ENCODE results near the gene BRMS1. TPM values are rescaled to one million over a fixed set of nuclear protein-coding genes. Genes with fewer than 3 reads are reported as not detected.

BRMS1 gene
- total RNA-seq, 1 donor from 2014 or later, result 16.4 TPM

DNA sequence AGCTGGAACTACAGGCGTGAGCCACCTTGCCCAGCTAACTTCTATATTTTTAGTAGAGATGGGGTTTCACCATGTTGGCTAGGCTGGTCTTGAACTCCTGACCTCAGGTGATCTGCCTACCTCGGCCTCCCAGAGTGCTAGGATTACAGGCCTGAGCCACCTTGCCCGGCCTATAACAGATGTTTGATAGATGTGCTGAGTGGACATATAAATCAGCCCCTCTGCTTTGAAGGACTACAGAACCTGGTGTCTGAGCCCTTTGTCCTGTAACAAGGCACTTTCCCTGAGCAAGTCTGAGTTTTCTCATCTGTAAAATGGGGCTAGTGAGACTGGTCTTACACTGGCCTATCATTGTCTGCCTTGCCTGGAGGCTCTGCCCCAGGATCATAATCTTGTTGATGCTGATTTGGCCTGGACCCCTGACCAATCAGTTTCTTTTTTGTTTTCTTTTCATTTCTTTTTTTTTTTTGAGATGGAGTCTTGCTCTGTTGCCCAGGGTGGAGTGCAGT, 15.7 kb downstream of the BRMS1 start:
- no peaks in the 10 kb centered on the region for H3K9me3 ChIP-seq (ENCODE audit: low read depth)
- H3K4me1 Mint-ChIP-seq, result peaks cover 35% of the 10 kb centered on the region
- no peaks in the 10 kb centered on the region for H3K9me3 Mint-ChIP-seq
- no peak overlapping the region for H3K4me2 ChIP-seq
- H3K79me2 ChIP-seq (ENCODE audit: low read depth), result no peaks in the 10 kb centered on the region
- no peaks in the 10 kb centered on the region for H3K36me3 ChIP-seq
- no peak overlapping the region for H3K4me3 Mint-ChIP-seq
- peaks cover 7% of the 10 kb centered on the region for H3K27me3 Mint-ChIP-seq (ENCODE audit: insufficient read depth, low read depth)
- no peak overlapping the region for H3K27ac ChIP-seq
- no peaks in the 10 kb centered on the region for H4K20me1 ChIP-seq (ENCODE audit: low read depth)
- DNase-seq (ENCODE audit: low spot score), result no peak
- H3K27me3 ChIP-seq, result peaks cover 3% of the 10 kb centered on the region
- peaks cover 11% of the 10 kb centered on the region for H3K4me1 ChIP-seq
- no peaks in the 10 kb centered on the region for H3K36me3 Mint-ChIP-seq
- no peaks in the 10 kb centered on the region for H3F3A ChIP-seq (ENCODE audit: low read depth)
- no peak overlapping the region for H3K9ac ChIP-seq
- no peak overlapping the region for H2AFZ ChIP-seq (replicated peaks)
- H3K27ac Mint-ChIP-seq, result no peak overlapping the region
- H3K4me3 ChIP-seq, result no peak overlapping the region
- TF ChIP-seq, protein P1, sequence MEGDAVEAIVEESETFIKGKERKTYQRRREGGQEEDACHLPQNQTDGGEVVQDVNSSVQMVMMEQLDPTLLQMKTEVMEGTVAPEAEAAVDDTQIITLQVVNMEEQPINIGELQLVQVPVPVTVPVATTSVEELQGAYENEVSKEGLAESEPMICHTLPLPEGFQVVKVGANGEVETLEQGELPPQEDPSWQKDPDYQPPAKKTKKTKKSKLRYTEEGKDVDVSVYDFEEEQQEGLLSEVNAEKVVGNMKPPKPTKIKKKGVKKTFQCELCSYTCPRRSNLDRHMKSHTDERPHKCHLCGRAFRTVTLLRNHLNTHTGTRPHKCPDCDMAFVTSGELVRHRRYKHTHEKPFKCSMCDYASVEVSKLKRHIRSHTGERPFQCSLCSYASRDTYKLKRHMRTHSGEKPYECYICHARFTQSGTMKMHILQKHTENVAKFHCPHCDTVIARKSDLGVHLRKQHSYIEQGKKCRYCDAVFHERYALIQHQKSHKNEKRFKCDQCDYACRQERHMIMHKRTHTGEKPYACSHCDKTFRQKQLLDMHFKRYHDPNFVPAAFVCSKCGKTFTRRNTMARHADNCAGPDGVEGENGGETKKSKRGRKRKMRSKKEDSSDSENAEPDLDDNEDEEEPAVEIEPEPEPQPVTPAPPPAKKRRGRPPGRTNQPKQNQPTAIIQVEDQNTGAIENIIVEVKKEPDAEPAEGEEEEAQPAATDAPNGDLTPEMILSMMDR (IDR thresholded peaks at IDR 0.05), result no peak
- TF ChIP-seq EZH2 (IDR thresholded peaks at IDR 0.05), result no peak
- no peak for TF ChIP-seq EZH2phosphoT487 (IDR thresholded peaks at IDR 0.05)

DNA sequence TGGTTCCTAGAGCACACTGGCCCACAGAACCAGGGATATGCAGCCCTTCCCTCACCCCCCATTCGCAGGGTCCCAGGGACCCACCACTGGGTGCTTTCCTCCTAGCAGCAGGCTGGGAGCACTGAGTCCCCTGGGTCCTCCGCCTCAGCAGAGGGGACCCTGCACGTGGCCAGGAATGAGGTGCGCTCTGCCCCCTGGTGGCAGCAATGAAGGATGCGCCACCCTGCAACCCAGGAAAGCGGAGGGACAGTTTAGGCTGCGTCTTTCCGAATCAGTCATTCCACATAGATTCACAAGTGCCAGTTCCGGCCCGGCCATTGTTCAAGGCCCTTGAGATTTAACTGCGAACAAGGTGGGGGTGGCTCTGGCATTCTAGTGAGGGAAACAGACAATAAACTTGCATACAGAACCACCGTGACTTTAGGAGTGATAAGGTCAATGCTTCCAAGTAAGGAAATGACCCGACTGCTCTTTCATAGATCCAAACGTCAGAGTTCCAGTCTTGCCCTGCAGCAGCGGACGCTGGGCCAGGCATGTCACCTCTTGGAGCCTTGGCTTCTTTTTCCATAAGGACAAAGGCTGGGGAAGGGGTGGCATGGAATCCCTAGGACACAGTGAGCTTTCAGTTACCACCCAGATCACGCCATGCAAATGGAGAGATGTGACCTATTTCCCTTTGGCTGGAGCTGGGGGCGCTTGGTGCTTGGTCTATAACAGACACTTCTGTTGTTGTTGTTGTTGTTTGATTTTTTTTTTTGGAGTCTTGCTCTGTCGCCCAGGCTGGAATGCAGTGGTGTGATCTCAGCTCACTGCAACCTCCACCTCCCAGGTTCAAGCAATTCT, 16.4 kb downstream of the BRMS1 start:
- H3K4me1 ChIP-seq, result peaks cover 11% of the 10 kb centered on the region
- H3K27me3 ChIP-seq, result peaks cover 3% of the 10 kb centered on the region
- no peak overlapping the region for H3K9ac ChIP-seq
- peak overlapping the region; percentile 65 for H3K4me2 ChIP-seq
- no peaks in the 10 kb centered on the region for H4K20me1 ChIP-seq (ENCODE audit: low read depth)
- H3K4me3 Mint-ChIP-seq, result peak overlapping the region; percentile 64
- H3K27me3 Mint-ChIP-seq (ENCODE audit: insufficient read depth, low read depth), result peaks cover 12% of the 10 kb centered on the region
- TF ChIP-seq EZH2phosphoT487 (IDR thresholded peaks at IDR 0.05) (no peak), EZH2 (IDR thresholded peaks at IDR 0.05) (peak; percentile 33)
- TF ChIP-seq, protein P1 (IDR thresholded peaks at IDR 0.05), result peak; percentile 97
- DNase-seq (ENCODE audit: low spot score), result peak; percentile 86
- no peaks in the 10 kb centered on the region for H3K79me2 ChIP-seq (ENCODE audit: low read depth)
- H3K36me3 ChIP-seq, result no peaks in the 10 kb centered on the region
- H3K36me3 Mint-ChIP-seq, result no peaks in the 10 kb centered on the region
- H3K9me3 Mint-ChIP-seq, result no peaks in the 10 kb centered on the region
- peaks cover 39% of the 10 kb centered on the region for H3K4me1 Mint-ChIP-seq
- H3K9me3 ChIP-seq (ENCODE audit: low read depth), result no peaks in the 10 kb centered on the region
- H2AFZ ChIP-seq (replicated peaks), result peak overlapping the region; percentile 83
- peak overlapping the region; percentile 57 for H3K27ac Mint-ChIP-seq
- H3K4me3 ChIP-seq, result no peak overlapping the region
- no peak overlapping the region for H3K27ac ChIP-seq
- no peaks in the 10 kb centered on the region for H3F3A ChIP-seq (ENCODE audit: low read depth)

DNA sequence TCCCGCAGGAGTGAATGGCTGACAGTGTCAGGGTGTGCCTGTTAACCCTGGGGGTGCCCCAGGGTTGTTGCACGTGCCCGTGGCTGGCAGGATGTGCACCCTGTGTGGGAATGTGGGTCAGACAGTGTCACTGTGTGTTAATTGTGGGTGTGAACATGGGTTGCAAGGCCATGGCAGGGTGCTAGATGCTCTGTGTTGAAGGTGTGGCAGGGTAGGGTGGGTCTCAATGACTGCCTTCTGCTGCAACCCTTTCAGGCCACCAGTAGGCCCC, 16.9 kb downstream of the BRMS1 start:
- no peak for TF ChIP-seq EZH2phosphoT487 (IDR thresholded peaks at IDR 0.05)
- TF ChIP-seq EZH2 (IDR thresholded peaks at IDR 0.05), result no peak
- TF ChIP-seq, protein P1 (IDR thresholded peaks at IDR 0.05), result no peak
- H3K4me3 ChIP-seq, result no peak overlapping the region
- no peaks in the 10 kb centered on the region for H3K9me3 Mint-ChIP-seq
- H3F3A ChIP-seq (ENCODE audit: low read depth), result no peaks in the 10 kb centered on the region
- H3K4me2 ChIP-seq, result no peak overlapping the region
- no peaks in the 10 kb centered on the region for H3K36me3 ChIP-seq
- no peaks in the 10 kb centered on the region for H3K9me3 ChIP-seq (ENCODE audit: low read depth)
- peaks cover 45% of the 10 kb centered on the region for H3K4me1 Mint-ChIP-seq
- H4K20me1 ChIP-seq (ENCODE audit: low read depth), result no peaks in the 10 kb centered on the region
- no peak overlapping the region for H3K4me3 Mint-ChIP-seq
- H3K9ac ChIP-seq, result no peak overlapping the region
- H3K79me2 ChIP-seq (ENCODE audit: low read depth), result no peaks in the 10 kb centered on the region
- no peak overlapping the region for H2AFZ ChIP-seq (replicated peaks)
- no peak overlapping the region for H3K27ac ChIP-seq
- peaks cover 11% of the 10 kb centered on the region for H3K4me1 ChIP-seq
- no peak for DNase-seq (ENCODE audit: low spot score)
- H3K27me3 ChIP-seq, result peaks cover 3% of the 10 kb centered on the region
- no peak overlapping the region for H3K27ac Mint-ChIP-seq
- peaks cover 16% of the 10 kb centered on the region for H3K27me3 Mint-ChIP-seq (ENCODE audit: insufficient read depth, low read depth)
- H3K36me3 Mint-ChIP-seq, result no peaks in the 10 kb centered on the region
